ENCODE data around the gene GTF2IRD1.
"Not testable (repeated sequence)": the region's sequence is repeated elsewhere in the genome, so short reads cannot be mapped to it uniquely, and the experiment has no call there.

The GTF2IRD1 gene

DNA sequence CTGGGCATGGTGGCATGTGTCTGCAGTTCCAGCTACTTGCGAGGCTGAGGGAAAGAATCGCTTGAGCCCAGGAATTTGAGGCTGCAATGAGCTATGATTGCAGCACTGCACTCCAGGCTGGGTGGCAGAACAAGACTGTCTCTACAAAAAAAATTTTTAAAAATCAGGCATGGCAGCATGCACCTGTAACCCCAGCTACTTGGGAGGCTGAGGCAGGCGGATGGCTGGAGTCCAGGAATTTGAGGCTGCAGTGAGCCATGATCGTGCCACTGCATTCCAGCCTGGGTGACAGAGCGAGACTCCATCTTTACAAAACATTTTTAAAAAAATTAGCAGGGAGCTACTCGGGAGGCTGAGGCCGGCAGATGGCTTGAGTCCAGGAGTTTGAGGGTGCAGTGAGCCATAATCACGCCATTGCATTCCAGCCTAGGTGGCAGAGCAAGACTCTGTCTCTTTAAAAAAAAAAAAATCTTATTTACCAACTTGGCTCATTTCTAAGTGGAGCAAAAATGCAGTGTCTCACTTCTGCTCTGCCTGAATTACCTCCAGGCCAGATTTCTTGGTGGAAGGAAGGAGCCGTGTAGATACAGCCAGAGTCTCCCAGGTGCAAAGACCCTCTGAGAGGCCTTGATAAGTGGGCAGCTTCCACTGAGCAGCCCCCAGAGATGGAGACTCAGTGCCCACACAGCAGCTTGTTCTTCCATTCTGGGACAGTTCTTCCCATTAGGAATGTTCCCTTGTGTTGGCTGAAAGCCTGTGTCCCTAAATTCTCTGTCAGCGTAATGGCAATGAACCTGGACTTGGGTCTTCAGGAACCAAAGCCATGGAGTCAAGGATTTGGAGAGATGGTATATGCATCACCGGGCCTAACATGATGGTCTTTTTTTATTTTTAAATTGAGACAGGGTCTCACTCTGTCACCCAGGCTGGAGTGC is 30.0 kb downstream of the GTF2IRD1 start:
- H2BK15ac ChIP-seq (ENCODE audit: low read length): no peak overlapping the region
- no peak overlapping the region for H3K27ac ChIP-seq (replicated peaks; ENCODE audit: low read length)
- H3K4me3 ChIP-seq (ENCODE audit: low read length in 2 of 2): no peak overlapping the region
- no peak overlapping the region for H3K14ac ChIP-seq (ENCODE audit: low read length)
- WGBS, 2 donors (ENCODE audit: extremely low coverage in 2 of 2, insufficient read length in 2 of 2, insufficient replicate concordance in 1 of 2): no CpG with 5 or more reads among the region's 11 CpGs
- peaks cover 2 to 4% of the 10 kb centered on the region in 2 donors for H3K36me3 ChIP-seq (replicated peaks in 1 of 2; ENCODE audit: control insufficient read depth in 2 of 2, insufficient read depth in 2 of 2, low read length in 2 of 2)
- H3K9ac ChIP-seq (ENCODE audit: low read depth, low read length, poor library complexity): no peak overlapping the region
- H2BK12ac ChIP-seq (ENCODE audit: low read length): no peak overlapping the region
- H3K4ac ChIP-seq (ENCODE audit: low read length): no peak overlapping the region
- H4K8ac ChIP-seq (ENCODE audit: low read depth, low read length): no peak overlapping the region
- no peak overlapping the region for H2AFZ ChIP-seq (ENCODE audit: low read length)
- H2BK120ac ChIP-seq (ENCODE audit: low read depth, low read length): no peak overlapping the region
- H3K79me1 ChIP-seq (ENCODE audit: low read depth, low read length): peaks cover 13% of the 10 kb centered on the region
- H2BK5ac ChIP-seq (ENCODE audit: low read length): no peak overlapping the region
- H4K91ac ChIP-seq (ENCODE audit: low read depth, low read length, poor library complexity): no peak overlapping the region
- no peak overlapping the region for H3K4me2 ChIP-seq (ENCODE audit: insufficient read depth, low read length, poor library complexity, severe bottlenecking)
- H3K27me3 ChIP-seq (ENCODE audit: control insufficient read depth in 3 of 3, insufficient read depth in 3 of 3, low read depth in 1 of 3, low read length in 3 of 3): no peaks in the 10 kb centered on the region
- no peak overlapping the region for H2AK5ac ChIP-seq (ENCODE audit: low read depth, low read length)
- peaks cover 21 to 29% of the 10 kb centered on the region in 2 donors for H3K4me1 ChIP-seq (ENCODE audit: control insufficient read depth in 2 of 2, insufficient read depth in 1 of 2, low read depth in 1 of 2, low read length in 2 of 2)
- H3K9me3 ChIP-seq (replicated peaks in 1 of 2; ENCODE audit: control insufficient read depth in 2 of 2, insufficient read depth in 1 of 2, low read depth in 1 of 2, low read length in 2 of 2): no peaks in the 10 kb centered on the region
- H3K23ac ChIP-seq (ENCODE audit: low read depth, low read length, poor library complexity): no peak overlapping the region
- DNase-seq (ENCODE audit: low spot score): no peak
- H3K18ac ChIP-seq (ENCODE audit: low read length): no peak overlapping the region

DNA sequence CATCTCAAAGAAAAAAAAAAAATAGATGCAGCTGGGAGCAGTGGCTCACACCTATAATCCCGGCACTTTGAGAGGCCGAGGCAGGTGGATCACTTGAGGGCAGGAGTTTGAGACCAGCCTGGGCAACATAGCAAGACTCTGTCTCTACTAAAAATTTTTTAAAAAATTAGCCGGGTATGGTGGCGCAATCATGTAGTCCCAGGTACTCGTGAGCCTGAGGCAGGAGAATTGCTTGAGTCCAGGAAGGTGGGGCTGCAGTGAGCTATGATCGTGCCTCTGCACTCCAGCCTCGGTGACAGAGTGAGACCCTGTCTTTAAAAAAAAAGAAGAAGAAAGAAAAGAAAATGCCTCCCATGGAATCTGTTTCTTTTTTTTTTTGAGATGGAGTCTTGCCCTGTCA is 31.9 kb downstream of the GTF2IRD1 start:
- peaks cover 21% of the 10 kb centered on the region for H3K79me1 ChIP-seq (ENCODE audit: low read depth, low read length)
- H3K4me2 ChIP-seq (ENCODE audit: insufficient read depth, low read length, poor library complexity, severe bottlenecking): no peak overlapping the region
- no peak overlapping the region for H2BK12ac ChIP-seq (ENCODE audit: low read length)
- WGBS, 2 donors (ENCODE audit: extremely low coverage in 2 of 2, insufficient read length in 2 of 2, insufficient replicate concordance in 1 of 2): no CpG with 5 or more reads among the region's 7 CpGs
- H2AFZ ChIP-seq (ENCODE audit: low read length): no peak overlapping the region
- no peak overlapping the region for H3K18ac ChIP-seq (ENCODE audit: low read length)
- no peak for DNase-seq (ENCODE audit: low spot score)
- H3K27me3 ChIP-seq (ENCODE audit: control insufficient read depth in 3 of 3, insufficient read depth in 3 of 3, low read depth in 1 of 3, low read length in 3 of 3): no peaks in the 10 kb centered on the region
- no peak overlapping the region for H3K4ac ChIP-seq (ENCODE audit: low read length)
- H3K36me3 ChIP-seq (replicated peaks in 1 of 2; ENCODE audit: control insufficient read depth in 2 of 2, insufficient read depth in 2 of 2, low read length in 2 of 2): peaks cover 2 to 4% of the 10 kb centered on the region in 2 donors
- H3K4me3 ChIP-seq (ENCODE audit: low read length in 2 of 2): no peak overlapping the region
- no peak overlapping the region for H3K14ac ChIP-seq (ENCODE audit: low read length)
- H4K8ac ChIP-seq (ENCODE audit: low read depth, low read length): no peak overlapping the region
- H2BK15ac ChIP-seq (ENCODE audit: low read length): no peak overlapping the region
- H4K91ac ChIP-seq (ENCODE audit: low read depth, low read length, poor library complexity): no peak overlapping the region
- no peak overlapping the region for H2AK5ac ChIP-seq (ENCODE audit: low read depth, low read length)
- no peak overlapping the region for H3K9ac ChIP-seq (ENCODE audit: low read depth, low read length, poor library complexity)
- H3K9me3 ChIP-seq (replicated peaks in 1 of 2; ENCODE audit: control insufficient read depth in 2 of 2, insufficient read depth in 1 of 2, low read depth in 1 of 2, low read length in 2 of 2): no peaks in the 10 kb centered on the region
- H2BK5ac ChIP-seq (ENCODE audit: low read length): no peak overlapping the region
- H3K23ac ChIP-seq (ENCODE audit: low read depth, low read length, poor library complexity): no peak overlapping the region
- H3K27ac ChIP-seq (replicated peaks; ENCODE audit: low read length): no peak overlapping the region
- H2BK120ac ChIP-seq (ENCODE audit: low read depth, low read length): no peak overlapping the region
- peaks cover 14 to 19% of the 10 kb centered on the region in 2 donors for H3K4me1 ChIP-seq (ENCODE audit: control insufficient read depth in 2 of 2, insufficient read depth in 1 of 2, low read depth in 1 of 2, low read length in 2 of 2)

DNA sequence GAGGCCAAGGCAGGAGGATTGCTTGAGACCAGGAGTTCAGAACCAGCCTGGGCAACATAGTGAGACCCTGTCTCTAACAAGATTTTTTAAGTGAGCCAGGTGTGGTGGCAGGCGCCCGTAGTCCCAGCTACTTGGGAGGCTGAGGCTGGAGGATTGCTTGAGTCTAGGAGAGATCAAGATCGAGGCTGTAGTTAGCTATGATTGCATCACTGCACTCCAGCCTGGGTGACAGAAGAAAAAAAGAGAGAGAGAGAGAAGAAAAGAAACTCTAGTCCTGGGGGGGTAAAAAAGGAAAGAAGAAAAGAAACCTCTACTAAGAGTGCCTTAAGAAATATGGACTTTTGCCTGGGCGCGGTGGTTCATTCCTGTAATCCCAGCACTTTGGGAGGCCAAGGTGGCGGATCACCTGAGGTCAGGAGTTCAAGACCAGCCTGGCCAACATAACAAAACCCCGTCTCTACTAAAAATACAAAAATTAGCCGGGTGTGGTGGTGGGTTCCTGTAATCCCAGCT is 34.9 kb downstream of the GTF2IRD1 start:
- no CpG with 5 or more reads among the region's 8 CpGs for WGBS, 2 donors (ENCODE audit: extremely low coverage in 2 of 2, insufficient read length in 2 of 2, insufficient replicate concordance in 1 of 2)
- H2AFZ ChIP-seq (ENCODE audit: low read length); H3K18ac ChIP-seq (ENCODE audit: low read length); H3K27me3 ChIP-seq (ENCODE audit: control insufficient read depth in 3 of 3, insufficient read depth in 3 of 3, low read depth in 1 of 3, low read length in 3 of 3); H3K4me2 ChIP-seq (ENCODE audit: insufficient read depth, low read length, poor library complexity, severe bottlenecking); H2BK15ac ChIP-seq (ENCODE audit: low read length); H2BK120ac ChIP-seq (ENCODE audit: low read depth, low read length); H2BK5ac ChIP-seq (ENCODE audit: low read length); H3K27ac ChIP-seq (replicated peaks; ENCODE audit: low read length); H4K8ac ChIP-seq (ENCODE audit: low read depth, low read length); H3K9ac ChIP-seq (ENCODE audit: low read depth, low read length, poor library complexity); H3K4ac ChIP-seq (ENCODE audit: low read length); H3K4me1 ChIP-seq (ENCODE audit: control insufficient read depth in 2 of 2, insufficient read depth in 1 of 2, low read depth in 1 of 2, low read length in 2 of 2); H3K4me3 ChIP-seq (ENCODE audit: low read length in 2 of 2); DNase-seq (ENCODE audit: low spot score); H2BK12ac ChIP-seq (ENCODE audit: low read length); H4K91ac ChIP-seq (ENCODE audit: low read depth, low read length, poor library complexity); H3K14ac ChIP-seq (ENCODE audit: low read length); H2AK5ac ChIP-seq (ENCODE audit: low read depth, low read length); H3K23ac ChIP-seq (ENCODE audit: low read depth, low read length, poor library complexity); H3K9me3 ChIP-seq (replicated peaks in 1 of 2; ENCODE audit: control insufficient read depth in 2 of 2, insufficient read depth in 1 of 2, low read depth in 1 of 2, low read length in 2 of 2): not testable (repeated sequence)
- Histone ChIP-seq H3K79me1 (ENCODE audit: low read depth, low read length) (peaks cover 19% of the 10 kb centered on the region), H3K36me3 (replicated peaks in 1 of 2; ENCODE audit: control insufficient read depth in 2 of 2, insufficient read depth in 2 of 2, low read length in 2 of 2) (peaks cover 2 to 14% of the 10 kb centered on the region in 2 donors)

Measured in neuronal stem cell (in vitro differentiated cells).